T-helper 2 cell treated with Interferon-gamma antibody and Interleukin-4, amounts not matched to agents 100 ng/mL and 5 ng/mL, for 36 hours (primary cell): ENCODE measurements around the gene MASP1. TPM values are rescaled to one million over a fixed set of nuclear protein-coding genes. Genes with fewer than 3 reads are reported as not detected.

Experiments
- intact Hi-C: fragments of 100-400 bp; cut with micrococcal nuclease; formaldehyde crosslinking; loops from one replicate; pipeline ENCODE4 v1.15.1; 2023
- total RNA-seq: library from RNA; stranded (reverse); gene quantifications from 2 replicates; pipeline ENCODE4 v1.2.3, GENCODE V29; 2022

Gene MASP1, protein sequence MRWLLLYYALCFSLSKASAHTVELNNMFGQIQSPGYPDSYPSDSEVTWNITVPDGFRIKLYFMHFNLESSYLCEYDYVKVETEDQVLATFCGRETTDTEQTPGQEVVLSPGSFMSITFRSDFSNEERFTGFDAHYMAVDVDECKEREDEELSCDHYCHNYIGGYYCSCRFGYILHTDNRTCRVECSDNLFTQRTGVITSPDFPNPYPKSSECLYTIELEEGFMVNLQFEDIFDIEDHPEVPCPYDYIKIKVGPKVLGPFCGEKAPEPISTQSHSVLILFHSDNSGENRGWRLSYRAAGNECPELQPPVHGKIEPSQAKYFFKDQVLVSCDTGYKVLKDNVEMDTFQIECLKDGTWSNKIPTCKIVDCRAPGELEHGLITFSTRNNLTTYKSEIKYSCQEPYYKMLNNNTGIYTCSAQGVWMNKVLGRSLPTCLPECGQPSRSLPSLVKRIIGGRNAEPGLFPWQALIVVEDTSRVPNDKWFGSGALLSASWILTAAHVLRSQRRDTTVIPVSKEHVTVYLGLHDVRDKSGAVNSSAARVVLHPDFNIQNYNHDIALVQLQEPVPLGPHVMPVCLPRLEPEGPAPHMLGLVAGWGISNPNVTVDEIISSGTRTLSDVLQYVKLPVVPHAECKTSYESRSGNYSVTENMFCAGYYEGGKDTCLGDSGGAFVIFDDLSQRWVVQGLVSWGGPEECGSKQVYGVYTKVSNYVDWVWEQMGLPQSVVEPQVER
- total RNA-seq: not detected in 2 replicates

DNA sequence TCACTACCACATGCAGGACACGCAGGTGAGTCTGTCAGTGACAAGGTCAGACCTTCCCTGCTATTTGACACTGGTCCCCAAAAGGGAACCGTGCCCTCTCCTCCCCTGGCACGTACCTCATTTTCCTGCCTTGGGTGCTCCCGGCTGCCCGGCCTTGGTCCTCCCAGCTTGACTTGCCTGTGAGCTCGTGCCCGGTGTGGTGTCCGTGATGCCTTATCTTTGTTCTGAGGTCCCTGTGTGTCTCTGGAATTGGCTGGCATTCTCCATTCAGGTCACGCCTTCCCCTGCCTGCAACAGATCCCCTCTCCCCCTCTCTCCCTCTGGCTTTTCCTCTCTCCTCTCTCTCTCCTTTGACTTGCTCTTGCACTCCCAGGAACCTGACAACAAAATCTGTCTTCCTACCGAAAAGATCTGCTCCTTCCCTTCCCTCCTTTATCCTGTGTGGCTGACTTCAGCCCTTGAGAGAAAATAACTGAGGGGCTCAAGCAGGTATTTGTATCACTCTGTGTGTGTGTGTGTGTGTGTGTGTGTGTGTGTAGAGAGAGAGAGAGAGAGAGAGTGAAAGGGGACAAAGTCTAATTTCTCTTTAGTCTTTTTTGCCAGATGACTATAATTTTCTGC is at the start of gene MASP1:
MASP1 (minus strand) TSS at position 226 of the 621 bp plus-strand sequence; CDS start at position 121, 105 bp downstream.
- intact Hi-C loops: no loop called here

DNA sequence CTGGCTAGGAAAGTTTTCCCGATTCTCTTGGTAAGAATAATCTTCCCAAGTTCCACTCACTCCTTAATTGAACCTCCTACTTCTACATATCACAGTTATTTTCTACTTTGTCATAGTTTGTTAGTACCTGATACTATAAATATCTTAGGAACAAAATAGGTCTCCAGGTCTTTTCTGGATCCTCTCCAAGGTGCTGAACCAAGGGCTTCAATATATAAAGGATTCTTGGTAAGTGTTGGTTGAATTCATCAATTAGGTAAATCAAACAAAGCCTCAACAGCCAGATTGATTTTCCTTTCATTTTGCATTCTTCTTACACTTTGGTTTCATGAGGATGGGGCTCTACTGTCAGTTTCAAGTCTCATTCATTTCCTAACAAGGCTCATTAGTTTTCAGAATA is 49.0 kb upstream of the MASP1 start:
- intact Hi-C loops: no loop called here

DNA sequence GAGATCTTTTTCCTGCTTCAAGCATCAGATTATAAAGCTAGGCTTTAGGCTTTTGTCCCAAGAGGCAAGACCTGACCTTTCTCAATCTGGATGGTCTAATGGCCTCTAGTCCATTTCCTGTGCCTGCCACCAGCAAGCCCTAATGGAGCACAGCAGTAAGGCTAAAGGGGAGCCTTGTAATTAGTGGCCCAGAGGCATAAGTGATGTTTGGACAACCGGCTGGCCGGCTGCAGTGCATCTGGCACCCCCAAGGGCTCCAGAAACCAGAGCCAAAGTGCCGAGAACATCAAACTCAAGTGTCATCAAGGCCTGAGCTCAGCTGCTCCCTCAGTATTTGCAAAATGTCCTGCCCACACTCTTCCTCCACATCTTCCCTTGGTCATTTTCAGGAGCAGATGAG is 44.8 kb upstream of the MASP1 start:
- intact Hi-C loops: no loop called here

DNA sequence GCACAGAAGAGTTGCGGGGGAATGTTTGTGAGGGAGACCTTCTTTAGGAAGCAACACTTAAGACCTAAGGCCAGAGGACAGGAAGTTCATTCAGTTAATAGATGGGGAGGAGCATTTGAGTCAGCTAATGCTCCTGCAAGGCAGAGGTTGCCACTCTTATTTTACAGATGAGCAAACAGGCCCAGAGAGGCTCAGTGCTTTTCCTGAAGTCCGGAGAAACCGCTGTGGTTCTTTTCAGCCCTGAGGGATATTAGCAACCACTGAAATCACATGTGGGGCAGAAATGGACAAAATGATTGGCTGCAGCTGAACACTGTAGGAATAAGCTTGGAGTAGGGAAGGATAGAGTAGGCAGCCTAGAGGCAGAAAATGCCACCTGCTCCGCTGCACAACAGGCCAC is 43.4 kb upstream of the MASP1 start:
- intact Hi-C loops: no loop called here

DNA sequence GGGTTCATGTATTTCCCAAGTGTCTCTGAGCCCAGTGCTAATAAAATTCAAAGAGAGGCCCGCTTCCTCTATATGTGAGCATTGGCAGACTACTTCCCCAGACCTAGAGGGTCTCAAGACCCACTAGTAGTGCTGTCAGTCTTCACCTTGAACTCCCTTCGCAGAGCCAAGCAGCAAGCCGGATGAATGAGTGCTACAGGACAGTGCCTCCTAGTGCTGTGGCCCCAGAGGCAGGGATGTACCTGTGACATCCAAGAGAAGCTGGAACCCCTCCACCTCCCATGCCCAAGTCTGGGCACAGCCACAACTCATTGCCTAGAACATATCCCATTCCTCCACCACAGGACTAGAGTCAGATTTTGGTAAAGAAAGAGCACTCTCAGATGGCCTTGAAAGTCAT is 37.2 kb upstream of the MASP1 start:
- intact Hi-C loops: no loop called here

DNA sequence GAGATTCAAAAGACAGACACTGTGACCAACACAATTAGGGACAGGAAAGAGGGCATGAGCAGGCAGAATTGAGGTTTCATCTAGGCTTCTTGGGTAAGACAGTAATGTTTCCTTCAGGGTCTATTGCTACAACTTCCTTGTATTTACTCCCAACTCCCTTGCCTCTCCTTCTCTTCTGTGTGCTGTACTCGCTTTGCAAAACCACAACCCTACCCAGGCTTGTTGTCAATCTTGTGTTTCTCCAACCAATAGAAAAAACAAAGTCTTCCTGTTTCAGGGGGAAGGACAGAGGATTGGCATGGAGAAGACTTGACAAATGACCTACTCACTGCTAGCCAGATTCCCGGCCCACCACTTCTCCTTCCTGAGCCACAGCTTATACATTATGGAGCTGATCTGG is 36.3 kb upstream of the MASP1 start:
- intact Hi-C loops: no loop called here

DNA sequence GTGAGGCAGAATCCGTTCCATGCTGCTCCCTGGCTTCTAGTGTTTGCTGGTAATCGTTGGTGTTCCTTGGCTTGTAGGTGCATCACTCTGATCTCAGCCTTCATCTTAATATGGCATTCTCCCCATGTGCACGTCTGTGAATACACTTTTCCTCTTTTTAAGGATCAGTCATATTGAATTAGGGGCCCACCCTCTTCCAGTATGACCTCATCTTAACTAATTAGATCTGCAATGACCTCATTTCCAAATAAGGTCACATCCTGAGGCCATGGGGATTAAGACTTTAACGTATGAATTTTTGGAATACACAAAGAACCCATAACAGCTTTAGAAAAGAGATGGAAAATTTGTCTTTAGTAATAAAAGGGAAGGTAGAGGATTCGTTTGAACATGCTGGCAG is 34.1 kb upstream of the MASP1 start:
- intact Hi-C loops: no loop called here

DNA sequence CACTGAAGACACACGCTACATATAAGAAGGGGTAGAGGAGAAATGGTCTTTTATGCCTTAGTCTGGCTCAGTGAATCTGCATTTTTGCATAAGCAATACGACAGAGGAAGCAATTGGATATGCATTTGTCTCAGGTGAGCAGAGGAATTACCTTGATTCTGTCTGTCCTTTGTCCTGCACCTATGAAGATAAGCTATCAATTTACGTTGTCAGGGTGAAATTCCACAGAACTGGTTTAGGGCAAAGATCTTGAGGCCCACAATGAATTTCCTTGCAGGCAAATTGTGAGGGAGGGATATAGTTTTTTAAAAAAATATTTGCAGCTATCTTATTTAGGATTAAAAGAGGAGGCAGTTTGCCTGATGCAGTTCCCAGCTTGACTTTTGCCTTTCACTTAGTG is 31.6 kb upstream of the MASP1 start:
- intact Hi-C loops: no loop called here

DNA sequence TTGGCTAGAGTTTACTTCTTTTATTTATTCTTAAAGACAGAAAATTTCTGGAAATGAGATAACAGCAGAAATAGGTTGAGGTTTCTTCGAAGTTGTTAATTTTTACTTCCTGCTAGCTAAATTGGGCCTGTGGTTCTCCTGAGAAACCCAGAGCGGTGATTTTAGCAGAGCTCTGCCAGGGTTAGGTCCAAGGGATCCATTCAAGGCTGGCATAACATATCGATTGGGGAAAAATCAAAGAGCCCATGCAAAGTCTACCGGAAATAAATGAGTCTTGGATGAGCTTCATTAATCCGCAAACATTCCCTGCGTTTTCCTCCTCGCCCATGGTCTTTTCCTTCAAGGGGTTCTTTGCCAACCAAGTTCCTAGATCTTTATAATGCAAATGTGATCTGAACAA is 30.8 kb upstream of the MASP1 start:
- intact Hi-C loops: no loop called here

DNA sequence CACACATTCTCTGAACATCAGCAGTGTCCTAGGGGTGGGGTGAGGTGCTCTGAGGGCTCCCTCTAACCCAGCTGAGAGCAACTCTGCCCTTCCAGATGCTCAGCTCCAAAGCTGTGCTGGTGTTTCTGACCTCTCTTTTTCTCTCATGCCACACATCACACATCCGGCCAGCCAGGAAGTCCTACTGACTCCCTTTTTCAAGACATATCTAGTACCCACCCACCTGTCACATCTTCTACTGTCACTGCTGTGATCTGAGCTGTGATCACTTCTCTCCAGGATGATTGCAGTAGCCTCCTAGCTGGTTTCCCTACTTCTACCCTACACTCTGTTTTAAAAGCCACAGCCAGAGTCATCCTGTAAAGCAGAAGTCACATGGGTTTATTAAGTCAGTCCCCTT is 30.2 kb upstream of the MASP1 start:
- intact Hi-C loops: no loop called here

DNA sequence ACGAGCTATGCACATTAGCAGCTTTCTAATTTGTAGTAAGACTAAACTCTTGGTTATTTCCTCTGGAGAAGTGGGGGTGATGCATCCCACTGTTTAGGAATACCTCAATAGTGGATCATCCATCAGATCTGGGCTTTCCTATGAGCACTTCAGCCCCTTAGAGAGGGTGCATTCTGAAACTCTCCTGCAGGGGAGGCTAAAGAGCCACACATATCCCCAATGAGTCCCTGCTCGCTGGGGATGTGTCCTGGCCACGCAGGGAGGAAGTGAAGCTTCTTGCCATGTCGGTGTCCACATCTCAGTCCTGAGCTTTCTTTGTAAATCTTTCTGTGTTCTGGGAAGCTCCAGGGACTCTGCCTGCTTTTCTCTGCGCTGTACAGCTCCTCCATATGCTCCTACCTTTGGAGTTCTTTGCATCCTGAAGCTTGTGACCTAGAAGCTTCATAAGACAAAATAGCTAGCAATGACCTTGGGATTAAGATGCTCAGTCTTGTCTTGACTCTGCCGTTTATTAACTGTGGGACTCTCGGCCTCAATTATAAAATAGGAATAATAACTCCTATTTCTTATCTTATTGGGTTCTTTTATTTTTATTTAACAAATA is 28.3 kb upstream of the MASP1 start:
- intact Hi-C loops: loop anchor here (1.0 to 10.0 kb wide), 4 partner anchors 95 to 394 kb away; no protein-coding TSS in a partner anchor

DNA sequence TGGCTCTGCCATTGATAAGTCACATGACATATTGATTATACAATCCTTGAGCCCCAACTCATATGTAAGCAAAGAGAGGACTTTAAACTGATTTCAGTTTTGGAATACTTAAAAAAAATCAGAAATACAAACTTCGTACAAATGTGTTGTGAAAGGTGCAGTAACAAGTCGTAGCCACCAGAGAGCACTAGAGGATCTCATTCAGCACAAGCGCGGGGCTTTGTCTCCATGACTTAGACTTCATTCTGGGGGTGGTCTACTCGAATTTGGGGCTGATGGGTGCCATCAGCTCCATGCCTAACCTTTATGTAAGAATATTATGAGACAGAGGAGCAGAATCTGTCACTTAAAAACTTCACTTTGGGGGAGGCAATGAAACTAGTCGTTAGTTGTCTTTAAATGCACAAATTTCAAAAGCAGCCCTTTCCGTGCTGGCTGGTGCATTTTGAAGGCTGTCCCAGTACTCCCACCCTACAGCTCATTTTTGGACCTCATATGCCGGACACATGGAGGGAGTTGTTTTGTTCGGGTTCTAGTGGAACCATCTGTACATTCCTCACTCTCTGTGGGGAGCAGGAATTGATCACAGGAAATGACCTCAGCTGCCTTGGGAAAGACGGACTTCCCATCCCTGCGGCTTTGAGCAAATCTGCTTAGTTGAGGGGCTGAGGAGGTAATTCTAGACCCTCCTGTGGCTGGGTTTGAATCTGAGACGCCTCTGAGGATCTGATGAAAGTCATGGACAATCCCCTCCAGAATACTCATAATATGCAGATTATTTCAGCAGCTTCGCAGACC is 27.5 kb upstream of the MASP1 start:
- intact Hi-C loops: loop anchor here (1.0 to 10.0 kb wide), 4 partner anchors 94 to 395 kb away; no protein-coding TSS in a partner anchor

DNA sequence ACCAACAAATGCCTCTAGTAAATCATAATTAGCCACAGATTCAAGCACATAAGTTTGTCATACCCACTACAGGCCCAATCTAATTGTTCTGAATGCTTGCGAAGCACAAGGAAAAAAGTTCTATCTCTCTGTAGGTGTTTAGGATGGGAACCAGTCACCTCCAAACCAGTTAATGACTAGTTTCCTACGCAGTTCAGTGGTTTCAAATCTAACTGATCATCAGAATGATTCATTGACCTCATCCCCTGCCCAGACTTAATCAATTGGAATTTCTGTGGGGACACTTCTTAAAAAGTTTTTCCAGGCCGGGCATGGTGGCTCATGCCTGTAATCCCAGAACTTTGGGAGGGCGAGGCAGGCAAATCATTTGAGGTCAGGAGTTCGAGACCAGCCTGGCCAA is 24.3 kb upstream of the MASP1 start:
- intact Hi-C loops: loop anchor here (10.0 kb wide), 1 partner anchor 91 kb away; no protein-coding TSS in a partner anchor

DNA sequence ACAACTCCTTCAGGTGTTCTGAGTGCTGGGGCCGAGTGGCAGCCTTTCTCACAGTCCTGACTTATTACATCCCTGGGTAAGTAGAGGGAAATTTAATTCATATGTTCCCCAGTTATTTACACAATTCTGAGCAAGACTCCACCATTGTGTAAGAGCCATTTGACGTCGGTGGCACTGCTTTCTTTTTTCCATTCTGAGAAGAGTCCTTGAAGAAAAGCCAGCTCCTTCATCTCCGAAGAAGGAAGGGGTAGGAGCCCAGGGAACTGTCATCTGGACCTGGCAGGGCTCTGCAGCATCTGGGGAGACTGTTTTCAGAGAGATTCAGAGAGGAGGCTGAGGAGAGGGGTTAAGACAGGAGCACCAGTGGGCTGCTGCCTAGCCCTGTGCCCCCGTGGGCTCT is 22.6 kb upstream of the MASP1 start:
- intact Hi-C loops: loop anchor here (10.0 kb wide), 1 partner anchor 89 kb away; no protein-coding TSS in a partner anchor

DNA sequence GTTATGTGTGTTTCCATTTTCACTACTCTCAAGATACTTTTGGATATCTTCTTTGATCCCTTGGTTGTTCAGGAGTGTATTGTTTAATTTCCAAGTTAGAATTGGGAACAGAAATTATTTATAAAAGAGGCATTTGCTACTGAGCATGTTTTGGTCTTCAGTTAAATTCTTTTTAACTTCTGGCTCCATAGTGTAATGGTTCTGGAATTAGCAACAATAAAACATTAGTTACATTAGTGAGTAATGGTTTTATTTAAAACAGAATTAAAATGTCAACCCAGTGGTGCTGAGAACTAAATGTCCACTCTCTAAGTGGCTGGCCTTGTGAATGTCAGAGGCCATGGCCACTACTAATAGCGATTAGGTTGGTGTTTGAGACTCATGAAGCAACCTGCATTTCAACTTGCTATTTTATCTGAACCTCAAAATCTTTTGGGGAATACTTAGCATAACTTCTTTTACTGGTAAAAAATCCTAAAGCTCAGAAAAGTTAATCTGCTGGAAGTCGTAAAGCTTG is 19.5 kb upstream of the MASP1 start:
- intact Hi-C loops: loop anchor here (10.0 kb wide), 1 partner anchor 86 kb away; no protein-coding TSS in a partner anchor

DNA sequence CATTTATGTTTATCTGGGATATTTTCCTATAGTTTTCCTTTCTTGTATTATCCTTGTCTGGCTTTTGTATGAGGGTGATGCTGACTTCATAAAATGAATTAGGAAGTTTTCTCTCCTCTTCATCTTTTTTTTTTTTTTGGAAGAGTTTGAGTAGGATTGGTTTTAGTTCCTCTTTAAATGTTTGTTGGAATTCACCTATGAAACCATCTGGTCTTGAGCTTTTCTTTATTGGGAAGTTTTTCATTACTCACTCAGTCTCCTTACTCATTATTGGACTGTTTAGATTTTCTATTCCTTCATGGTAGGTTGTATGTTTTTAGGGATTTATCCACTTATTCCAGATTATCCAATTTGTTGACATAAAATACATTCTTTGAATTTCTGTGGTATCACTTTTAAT is 18.7 kb upstream of the MASP1 start:
- intact Hi-C loops: loop anchor here (10.0 kb wide), 1 partner anchor 85 kb away; no protein-coding TSS in a partner anchor

DNA sequence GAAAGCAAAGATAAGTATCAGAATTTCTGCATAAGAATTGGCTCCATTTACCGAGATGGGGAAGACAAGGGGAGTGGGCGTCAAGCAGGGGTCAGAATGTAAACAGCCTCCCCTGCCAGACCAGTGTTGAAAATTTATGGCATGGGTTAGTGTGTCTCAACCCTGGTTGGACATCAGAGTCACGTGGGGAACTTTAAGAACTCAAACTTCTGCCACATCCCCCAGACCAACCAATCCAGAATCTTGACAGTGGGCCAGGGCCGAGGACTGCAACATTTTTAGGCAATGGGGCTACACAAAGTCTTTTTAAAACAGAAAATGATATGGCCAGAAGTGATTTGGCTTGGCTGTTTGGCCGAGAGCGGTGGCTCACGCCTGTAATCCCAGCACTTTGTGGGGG is 14.3 kb upstream of the MASP1 start:
- intact Hi-C loops: no loop called here

DNA sequence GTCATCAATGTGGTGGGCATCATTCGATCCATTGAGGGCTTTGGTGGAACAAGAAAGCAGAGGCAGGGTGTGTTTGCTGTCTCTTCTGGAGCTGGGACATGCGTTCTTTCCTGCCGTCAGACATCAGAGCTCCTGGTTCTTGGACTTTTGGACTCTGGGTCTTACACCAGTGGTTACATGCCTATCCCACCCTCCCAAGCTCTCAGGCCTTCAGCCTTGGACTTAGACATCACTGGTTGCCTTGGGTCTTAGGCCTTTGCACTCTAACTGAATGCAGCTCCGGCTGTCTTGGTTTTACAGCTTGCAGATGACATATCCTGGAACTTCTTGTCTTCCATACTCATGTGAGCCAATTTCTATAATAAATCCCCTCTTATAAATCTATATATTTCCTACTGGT is 8.1 kb upstream of the MASP1 start:
- intact Hi-C loops: no loop called here

DNA sequence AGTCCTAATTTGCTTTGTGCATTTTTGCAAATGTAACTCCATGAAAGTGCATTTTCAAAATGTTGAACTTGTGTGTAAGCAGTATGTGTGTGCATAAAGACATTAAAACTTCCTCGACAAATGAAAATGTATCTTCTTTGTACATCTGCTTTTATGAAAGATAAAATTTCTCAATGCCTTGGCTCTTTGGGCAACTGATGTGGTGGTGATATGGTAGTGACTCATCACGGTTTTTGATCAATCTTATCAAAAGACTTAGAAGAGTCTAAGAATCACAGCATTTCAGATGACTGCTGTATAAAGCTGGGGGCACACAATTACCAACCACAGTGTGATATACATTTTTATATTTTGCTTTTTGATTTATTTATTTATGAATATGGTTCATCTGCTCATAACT is 5.4 kb upstream of the MASP1 start:
- intact Hi-C loops: no loop called here

DNA sequence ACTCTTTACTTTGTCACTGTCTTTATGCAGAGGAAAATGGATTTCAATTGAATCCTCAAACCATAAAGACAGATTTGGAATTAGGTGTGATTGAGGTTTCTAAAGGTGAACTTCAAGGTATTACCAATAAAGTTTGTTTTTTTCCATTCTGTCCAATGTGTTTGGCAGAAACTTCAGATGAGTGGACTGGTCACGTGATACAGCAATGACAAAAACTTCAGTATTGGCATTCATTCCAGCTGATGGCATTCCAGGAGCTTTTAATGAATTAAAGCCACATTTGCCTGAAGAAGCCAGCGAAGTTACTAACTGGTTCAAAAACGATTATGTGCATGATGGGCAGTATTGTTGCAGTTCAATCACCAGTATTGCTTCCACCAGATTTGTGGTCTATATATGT is 4.5 kb upstream of the MASP1 start:
- intact Hi-C loops: no loop called here
